Measurements from ENCODE around the gene KCNJ10. TPM values are rescaled to one million over a fixed set of nuclear protein-coding genes. Genes with fewer than 3 reads are reported as not detected.

KCNJ10 gene
- total and polyA plus RNA-seq, 2 of the 13 experiments (the other 11 are each of a cell fraction or from before 2014, with no cell fraction given): 4.4 to 10.3 TPM

DNA sequence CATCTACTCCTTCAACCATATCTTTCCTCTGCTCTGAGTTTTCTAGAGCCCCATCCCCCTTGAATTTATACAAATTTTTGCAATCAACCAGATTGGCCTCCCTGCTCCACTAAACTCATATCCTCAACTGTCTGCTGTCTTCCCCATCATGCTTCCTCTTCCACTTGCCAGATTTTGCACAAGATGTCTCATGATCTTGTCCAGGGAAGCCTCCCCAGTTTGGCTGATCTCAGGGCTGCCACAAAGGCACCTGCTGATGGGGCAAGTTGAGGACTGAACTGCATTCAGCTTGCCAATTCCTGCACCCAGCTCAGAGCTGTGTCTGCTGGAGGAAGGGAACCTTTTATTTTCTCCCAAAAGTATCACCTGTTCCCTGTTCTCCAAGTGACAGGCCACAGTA is 7.5 kb upstream of the KCNJ10 start (continued):
- TF ChIP-seq, protein P1, sequence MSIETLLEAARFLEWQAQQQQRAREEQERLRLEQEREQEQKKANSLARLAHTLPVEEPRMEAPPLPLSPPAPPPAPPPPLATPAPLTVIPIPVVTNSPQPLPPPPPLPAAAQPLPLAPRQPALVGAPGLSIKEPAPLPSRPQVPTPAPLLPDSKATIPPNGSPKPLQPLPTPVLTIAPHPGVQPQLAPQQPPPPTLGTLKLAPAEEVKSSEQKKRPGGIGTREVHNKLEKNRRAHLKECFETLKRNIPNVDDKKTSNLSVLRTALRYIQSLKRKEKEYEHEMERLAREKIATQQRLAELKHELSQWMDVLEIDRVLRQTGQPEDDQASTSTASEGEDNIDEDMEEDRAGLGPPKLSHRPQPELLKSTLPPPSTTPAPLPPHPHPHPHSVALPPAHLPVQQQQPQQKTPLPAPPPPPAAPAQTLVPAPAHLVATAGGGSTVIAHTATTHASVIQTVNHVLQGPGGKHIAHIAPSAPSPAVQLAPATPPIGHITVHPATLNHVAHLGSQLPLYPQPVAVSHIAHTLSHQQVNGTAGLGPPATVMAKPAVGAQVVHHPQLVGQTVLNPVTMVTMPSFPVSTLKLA (IDR thresholded peaks at IDR 0.05): no peak
- TF ChIP-seq GPN1 (CRISPR knock-in tag; IDR thresholded peaks at IDR 0.05; ENCODE audit: borderline replicate concordance) (no peak), ZIK1 (CRISPR knock-in tag; IDR thresholded peaks at IDR 0.05; ENCODE audit: borderline replicate concordance, low read depth) (no peak)

DNA sequence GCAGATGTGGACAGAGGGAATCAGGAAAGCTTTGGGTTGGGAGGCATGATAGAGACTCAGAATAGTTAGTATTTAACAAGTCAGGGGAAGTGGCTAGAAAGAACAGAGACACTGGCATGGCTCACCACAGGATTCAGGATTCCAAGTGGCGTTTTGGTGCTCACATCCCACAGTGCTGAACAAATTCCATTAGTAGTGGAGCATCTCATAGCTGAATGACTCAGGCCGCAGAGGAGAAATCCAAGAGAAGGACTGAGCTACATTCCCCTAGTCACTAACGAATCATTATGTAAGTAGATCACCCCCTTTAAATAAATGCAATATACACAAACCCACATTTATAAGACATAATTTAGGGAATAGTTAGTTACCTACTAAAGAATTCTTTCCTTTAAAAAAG is 6.3 kb upstream of the KCNJ10 start:
- no peaks in the 10 kb centered on the region for H3K27me3 ChIP-seq (ENCODE audit: control insufficient read depth in 1 of 2, insufficient read depth in 2 of 2, low read length in 2 of 2)
- H3K4me3 ChIP-seq (replicated peaks in 1 of 3; ENCODE audit: insufficient read depth in 1 of 3, low read depth in 2 of 3, low read length in 3 of 3): no peak overlapping the region
- no peak overlapping the region for H3K27ac ChIP-seq (ENCODE audit: extremely low read length, insufficient read depth, low read length)
- no peaks in the 10 kb centered on the region; a peak in 1 of 5 replicates for H3K36me3 ChIP-seq (replicated peaks in 1 of 2; ENCODE audit: control insufficient read depth in 1 of 2, insufficient read depth in 2 of 2, low read length in 2 of 2)
- DNase-seq (ENCODE audit: low spot score): no peak
- intact Hi-C loops (cut with micrococcal nuclease; ENCODE audit: unreplicated experiment) (loop anchor here (5.0 kb wide), 1 partner anchor 139 kb away; no protein-coding TSS in a partner anchor), in situ Hi-C loops (cut with HindIII; ENCODE audit: extremely low pct_ligation_motif_present, low pct_unique_long_range_greater_than_20kb) (no loop called here)
- H3K4me2 ChIP-seq (ENCODE audit: low read depth, low read length): no peak overlapping the region
- H3K9ac ChIP-seq (ENCODE audit: insufficient read depth, low read depth, low read length): no peak overlapping the region
- FAIRE-seq: no peak
- no peaks in the 10 kb centered on the region for H4K20me1 ChIP-seq (ENCODE audit: insufficient read depth, low read length)
- POLR2A ChIA-PET: no interaction called here
- TF ChIP-seq KDM3A (CRISPR knock-in tag; IDR thresholded peaks at IDR 0.05; ENCODE audit: low read depth): no peak
- TF ChIP-seq DNMT1 (CRISPR knock-in tag; IDR thresholded peaks at IDR 0.05): no peak
- no peak for TF ChIP-seq HHEX (CRISPR knock-in tag; IDR thresholded peaks at IDR 0.05)
- TF ChIP-seq GABPA (IDR thresholded peaks at IDR 0.05; ENCODE audit: low read depth, low read length): no peak
- no peak for TF ChIP-seq GABPA (CRISPR knock-in tag; IDR thresholded peaks at IDR 0.05; ENCODE audit: low read depth)
- no peak for TF ChIP-seq FOXP1 (IDR thresholded peaks at IDR 0.05)
- TF ChIP-seq FOXP1 (CRISPR knock-in tag; IDR thresholded peaks at IDR 0.05): no peak
- no peak for TF ChIP-seq ZNF160 (CRISPR knock-in tag; IDR thresholded peaks at IDR 0.05)
- no peak for TF ChIP-seq ZNF605 (CRISPR knock-in tag; IDR thresholded peaks at IDR 0.05)
- TF ChIP-seq, protein P2, sequence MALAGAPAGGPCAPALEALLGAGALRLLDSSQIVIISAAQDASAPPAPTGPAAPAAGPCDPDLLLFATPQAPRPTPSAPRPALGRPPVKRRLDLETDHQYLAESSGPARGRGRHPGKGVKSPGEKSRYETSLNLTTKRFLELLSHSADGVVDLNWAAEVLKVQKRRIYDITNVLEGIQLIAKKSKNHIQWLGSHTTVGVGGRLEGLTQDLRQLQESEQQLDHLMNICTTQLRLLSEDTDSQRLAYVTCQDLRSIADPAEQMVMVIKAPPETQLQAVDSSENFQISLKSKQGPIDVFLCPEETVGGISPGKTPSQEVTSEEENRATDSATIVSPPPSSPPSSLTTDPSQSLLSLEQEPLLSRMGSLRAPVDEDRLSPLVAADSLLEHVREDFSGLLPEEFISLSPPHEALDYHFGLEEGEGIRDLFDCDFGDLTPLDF (CRISPR knock-in tag; IDR thresholded peaks at IDR 0.05): no peak
- no peak for TF ChIP-seq ZFY (CRISPR knock-in tag; IDR thresholded peaks at IDR 0.05)
- no peak for TF ChIP-seq ZNF335 (CRISPR knock-in tag; IDR thresholded peaks at IDR 0.05)
- no peak for TF ChIP-seq NFE2L2 (IDR thresholded peaks at IDR 0.05; ENCODE audit: low read length)
- TF ChIP-seq TOPORS (CRISPR knock-in tag; IDR thresholded peaks at IDR 0.05): no peak
- 94% methylated on average over 3 of the region's 3 CpGs for WGBS (ENCODE audit: low lambda C conversion rate)
- no peaks in the 10 kb centered on the region for H3K79me2 ChIP-seq (ENCODE audit: insufficient read depth, low read length)
- H2AFZ ChIP-seq (ENCODE audit: low read length): no peak overlapping the region
- no peaks in the 10 kb centered on the region for H3K9me3 ChIP-seq (ENCODE audit: low read length)
- BruUV-seq (replicated peaks): no TSS peak
- CTCF ChIA-PET (ENCODE audit: low intra/inter-chr PET ratio, low total read pairs): no interaction called here
- peaks cover 81% of the 10 kb centered on the region for H3K4me1 ChIP-seq (ENCODE audit: insufficient read depth, low read length)
- ATAC-seq: no peak

All from HepG2 (cell line).